Esophagus squamous epithelium (tissue), 4 donors: ENCODE data around the gene ARHGEF25.

Experiments
- CTCF ChIP-seq, 6 experiments: fragments of 450-650 bp in 4 of 6; fragments of 200-600 bp in 2 of 6; sonication (generic) in 2 of 6; IDR thresholded peaks; one replicate each; pipeline ENCODE4 v1.5.1; 2016 to 2019; ENCODE audit warnings: antibody characterized with exemption in 6 of 6, mild to moderate bottlenecking in 4 of 6, moderate library complexity in 4 of 6
- POLR2A ChIP-seq, 4 donors: fragments of 450-650 bp; IDR thresholded peaks; one replicate each; pipeline ENCODE4 v1.6.1; 2017; ENCODE audit warnings: antibody characterized with exemption in 4 of 4, mild to moderate bottlenecking in 4 of 4, moderate library complexity in 3 of 4

- TF ChIP-seq CTCF (IDR thresholded peaks at IDR 0.05) (no peak), POLR2A (IDR thresholded peaks at IDR 0.05) (no peak)
These were observed 24.3 kb upstream of the ARHGEF25 start for GRCh38 chr12:57586832-57587429.
